Measurements from ENCODE around the gene CDH4. TPM values are rescaled to one million over a fixed set of nuclear protein-coding genes. Genes with fewer than 3 reads are reported as not detected.

Gene CDH4
- total RNA-seq, 2 experiments from 2014 or later: not detected

GRCh38 chr20:61916318-61916891 lies 664.3 kb downstream of the CDH4 start:
- BruUV-seq (replicated peaks): no TSS peak
- no peak overlapping the region for H3K4me3 ChIP-seq (ENCODE audit: low read depth, low read length, poor library complexity, severe bottlenecking)
- no peaks in the 10 kb centered on the region for H3K79me2 ChIP-seq (ENCODE audit: insufficient read depth, low read depth, low read length)
- no peaks in the 10 kb centered on the region for H3K36me3 ChIP-seq (ENCODE audit: insufficient read depth, low read length)
- no peak overlapping the region for H2AFZ ChIP-seq (ENCODE audit: low read length)
- no peak overlapping the region for H3K27ac ChIP-seq (ENCODE audit: low read depth, low read length, poor library complexity, severe bottlenecking)
- intact Hi-C loops (cut with micrococcal nuclease; ENCODE audit: unreplicated experiment): no loop called here
- CTCF ChIA-PET (ENCODE audit: unreplicated experiment): no interaction called here
- H3K4me1 ChIP-seq (ENCODE audit: insufficient read depth, low read length, poor library complexity, severe bottlenecking): peaks cover 17% of the 10 kb centered on the region
- POLR2A ChIA-PET: no interaction called here
- TF ChIP-seq CTCF (conservative IDR thresholded peaks at IDR 0.05; ENCODE audit: low read length) (no peak), EZH2phosphoT487 (IDR thresholded peaks at IDR 0.05; ENCODE audit: borderline replicate concordance, low read depth, low read length) (no peak)
- H3K4me2 ChIP-seq (ENCODE audit: low read length): no peak overlapping the region
- H3K9me3 ChIP-seq (ENCODE audit: low read length): no peaks in the 10 kb centered on the region
- no peaks in the 10 kb centered on the region for H4K20me1 ChIP-seq (ENCODE audit: insufficient read depth, low read length)
- H3K9me2 ChIP-seq (ENCODE audit: insufficient read depth, low read length): no peaks in the 10 kb centered on the region
- no peak for DNase-seq (ENCODE audit: low spot score)

- Histone ChIP-seq H4K20me1 (ENCODE audit: insufficient read depth, low read length) (no peaks in the 10 kb centered on the region), H3K36me3 (ENCODE audit: insufficient read depth, low read length) (no peaks in the 10 kb centered on the region), H3K4me1 (ENCODE audit: insufficient read depth, low read length, poor library complexity, severe bottlenecking) (peaks cover 8% of the 10 kb centered on the region), H3K4me2 (ENCODE audit: low read length) (no peak overlapping the region), H3K27ac (ENCODE audit: low read depth, low read length, poor library complexity, severe bottlenecking) (no peak overlapping the region), H3K9me3 (ENCODE audit: low read length) (no peaks in the 10 kb centered on the region), H3K4me3 (ENCODE audit: low read depth, low read length, poor library complexity, severe bottlenecking) (no peak overlapping the region), H2AFZ (ENCODE audit: low read length) (no peak overlapping the region), H3K79me2 (ENCODE audit: insufficient read depth, low read depth, low read length) (no peaks in the 10 kb centered on the region), H3K9me2 (ENCODE audit: insufficient read depth, low read length) (no peaks in the 10 kb centered on the region)
- TF ChIP-seq EZH2phosphoT487 (IDR thresholded peaks at IDR 0.05; ENCODE audit: borderline replicate concordance, low read depth, low read length) (no peak), CTCF (conservative IDR thresholded peaks at IDR 0.05; ENCODE audit: low read length) (no peak)
- CTCF ChIA-PET (ENCODE audit: unreplicated experiment): no interaction called here
- intact Hi-C loops (cut with micrococcal nuclease; ENCODE audit: unreplicated experiment): no loop called here
- POLR2A ChIA-PET: no interaction called here
- BruUV-seq (replicated peaks): no TSS peak
- DNase-seq (ENCODE audit: low spot score): no peak
These were observed 665.5 kb downstream of the CDH4 start for GRCh38 chr20:61917474-61918145.

- H3K79me2 ChIP-seq (ENCODE audit: insufficient read depth, low read depth, low read length): no peaks in the 10 kb centered on the region
- no peaks in the 10 kb centered on the region for H3K4me1 ChIP-seq (ENCODE audit: insufficient read depth, low read length, poor library complexity, severe bottlenecking)
- H3K27ac ChIP-seq (ENCODE audit: low read depth, low read length, poor library complexity, severe bottlenecking): no peak overlapping the region
- H3K4me2 ChIP-seq (ENCODE audit: low read length): no peak overlapping the region
- intact Hi-C loops (cut with micrococcal nuclease; ENCODE audit: unreplicated experiment): no loop called here
- ChIA-PET CTCF (ENCODE audit: unreplicated experiment) (no interaction called here), POLR2A (no interaction called here)
- no peaks in the 10 kb centered on the region for H3K36me3 ChIP-seq (ENCODE audit: insufficient read depth, low read length)
- no peak overlapping the region for H3K4me3 ChIP-seq (ENCODE audit: low read depth, low read length, poor library complexity, severe bottlenecking)
- H3K9me3 ChIP-seq (ENCODE audit: low read length): no peaks in the 10 kb centered on the region
- H3K9me2 ChIP-seq (ENCODE audit: insufficient read depth, low read length): no peaks in the 10 kb centered on the region
- BruUV-seq (replicated peaks): no TSS peak
- no peak overlapping the region for H2AFZ ChIP-seq (ENCODE audit: low read length)
- TF ChIP-seq CTCF (conservative IDR thresholded peaks at IDR 0.05; ENCODE audit: low read length): peak; percentile 44; the same call in 1 of the 2 replicates
- TF ChIP-seq EZH2phosphoT487 (IDR thresholded peaks at IDR 0.05; ENCODE audit: borderline replicate concordance, low read depth, low read length): no peak
- no peak for DNase-seq (ENCODE audit: low spot score)
- no peaks in the 10 kb centered on the region for H4K20me1 ChIP-seq (ENCODE audit: insufficient read depth, low read length)
These were observed 666.5 kb downstream of the CDH4 start for GRCh38 chr20:61918548-61918947.

All from OCI-LY7 (cell line).